Measurements from ENCODE around the gene HJV.
A peak's percentile ranks its signal among the peaks of the same experiment; 100 is the strongest.
"Not testable (repeated sequence)": the region's sequence is repeated elsewhere in the genome, so short reads cannot be mapped to it uniquely, and the experiment has no call there.

Gene HJV, protein sequence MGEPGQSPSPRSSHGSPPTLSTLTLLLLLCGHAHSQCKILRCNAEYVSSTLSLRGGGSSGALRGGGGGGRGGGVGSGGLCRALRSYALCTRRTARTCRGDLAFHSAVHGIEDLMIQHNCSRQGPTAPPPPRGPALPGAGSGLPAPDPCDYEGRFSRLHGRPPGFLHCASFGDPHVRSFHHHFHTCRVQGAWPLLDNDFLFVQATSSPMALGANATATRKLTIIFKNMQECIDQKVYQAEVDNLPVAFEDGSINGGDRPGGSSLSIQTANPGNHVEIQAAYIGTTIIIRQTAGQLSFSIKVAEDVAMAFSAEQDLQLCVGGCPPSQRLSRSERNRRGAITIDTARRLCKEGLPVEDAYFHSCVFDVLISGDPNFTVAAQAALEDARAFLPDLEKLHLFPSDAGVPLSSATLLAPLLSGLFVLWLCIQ

DNA sequence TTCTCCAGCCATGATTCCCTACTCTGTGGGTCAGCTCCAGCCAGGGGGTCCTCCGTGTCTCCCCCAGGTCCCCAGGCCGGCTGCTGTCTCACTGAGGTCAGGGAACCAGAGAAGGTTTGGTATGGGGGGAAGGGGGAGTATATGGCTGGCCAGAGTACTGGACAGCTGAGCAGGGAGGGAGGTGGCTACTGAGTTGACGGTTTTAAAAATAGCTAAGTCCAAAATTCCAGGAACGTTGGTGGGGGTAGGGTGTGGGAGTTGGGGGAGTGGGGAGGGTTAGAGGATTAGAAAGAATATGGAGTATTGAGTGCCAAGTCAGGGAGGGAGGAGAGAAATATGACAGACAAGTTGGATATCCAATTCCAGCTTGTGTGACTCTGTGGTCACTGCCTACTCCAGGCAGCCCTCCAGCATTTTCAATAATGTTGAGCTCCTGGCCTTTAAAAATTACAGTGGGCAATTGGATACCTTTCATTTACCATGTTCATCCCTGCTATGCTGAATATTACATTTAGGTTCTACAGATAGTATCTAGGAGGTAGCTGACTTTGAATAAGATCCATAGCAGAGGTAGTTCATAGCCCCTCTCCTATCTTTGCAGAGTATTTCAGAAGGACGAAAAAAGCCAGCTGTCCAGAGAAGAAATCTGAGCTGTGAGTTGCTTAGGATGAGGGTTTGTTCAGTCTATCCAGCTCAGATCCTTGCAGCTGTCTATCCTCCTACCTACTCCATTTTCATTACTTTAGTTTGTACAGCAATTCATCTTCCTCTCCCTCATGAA, at the start of gene HJV:
HJV (minus strand) TSS at position 114 of the 781 bp plus-strand sequence. CDS start 1,504 bp downstream, outside the sequence.
- DNase-seq: no peak

DNA sequence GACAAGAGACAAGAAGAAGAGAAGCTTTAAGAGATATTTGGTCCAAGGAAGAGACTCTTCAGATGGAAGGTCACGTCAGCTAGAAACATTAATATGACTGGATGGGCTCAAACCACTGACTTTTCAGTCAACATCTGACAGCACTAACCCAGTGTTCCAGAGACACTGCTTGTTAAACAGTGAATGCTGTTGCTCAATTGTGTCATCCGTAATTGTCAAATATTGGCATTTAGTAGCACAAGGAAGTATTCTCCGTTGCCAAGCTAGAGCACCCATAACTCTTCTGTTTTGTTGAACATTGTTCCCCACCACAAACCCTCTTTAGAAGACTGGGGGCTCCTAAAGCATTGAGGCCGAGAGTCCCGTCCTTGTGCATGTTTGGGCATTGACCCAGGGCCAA, 37.6 kb upstream of the HJV start:
- not testable (repeated sequence) for DNase-seq

DNA sequence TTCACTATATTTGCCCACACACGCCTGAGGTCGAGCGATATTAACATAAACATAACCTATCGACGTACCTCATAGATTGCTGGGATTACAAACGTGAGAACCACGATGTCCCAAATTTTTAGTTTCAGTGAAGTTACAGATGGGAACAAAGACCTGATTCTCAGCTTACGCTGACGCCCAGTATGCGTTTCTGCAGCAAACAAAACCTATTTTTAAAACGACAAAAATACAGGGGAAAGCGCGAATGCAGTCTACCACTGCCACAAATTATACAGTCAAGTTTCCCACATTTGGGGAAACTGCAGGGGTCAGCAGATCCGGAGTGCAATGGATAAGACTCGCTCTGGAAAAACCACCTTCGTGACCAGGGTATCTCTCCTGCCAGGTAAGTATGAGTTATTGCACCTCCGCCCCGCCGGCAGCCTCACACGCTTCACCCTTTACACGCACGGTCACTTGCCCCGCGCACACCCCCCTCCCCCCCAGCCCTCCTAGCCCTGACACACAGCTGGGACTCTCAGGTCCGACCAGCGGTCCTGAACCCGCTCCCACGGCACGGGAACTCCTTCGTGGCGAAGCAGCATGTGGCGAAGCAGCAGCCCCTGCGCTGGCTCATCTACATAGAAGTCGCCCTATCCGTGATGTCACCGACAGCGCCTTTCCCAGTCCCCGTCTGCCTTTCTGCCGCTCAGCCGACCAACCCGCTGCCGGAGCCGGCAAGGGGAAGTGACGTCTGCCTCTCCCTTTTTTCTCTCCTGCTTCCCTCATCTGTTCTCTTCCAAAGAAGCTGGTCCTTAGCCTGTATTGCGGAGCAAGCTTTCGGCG, 30.5 kb upstream of the HJV start:
- peak; percentile 93 to 94 for DNase-seq

DNA sequence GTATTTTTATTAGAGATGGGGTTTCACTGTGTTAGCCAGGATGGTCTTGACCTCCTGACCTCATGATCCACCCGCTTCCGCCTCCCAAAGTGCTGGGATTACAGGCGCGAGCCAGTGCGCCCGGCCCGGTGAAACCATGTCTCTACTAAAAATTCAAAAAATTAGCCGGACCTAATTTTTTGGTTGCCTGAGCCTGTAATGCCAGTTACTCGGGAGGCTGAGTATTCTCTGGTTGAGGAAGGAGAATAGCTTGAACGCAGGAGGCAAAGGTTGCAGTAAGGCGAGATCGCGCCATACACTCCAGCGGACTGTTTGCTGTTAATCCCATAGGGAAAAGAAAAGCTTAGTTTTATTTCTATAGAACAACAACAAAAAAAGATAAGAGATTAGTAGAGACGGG, 29.9 kb upstream of the HJV start:
- no peak for DNase-seq

DNA sequence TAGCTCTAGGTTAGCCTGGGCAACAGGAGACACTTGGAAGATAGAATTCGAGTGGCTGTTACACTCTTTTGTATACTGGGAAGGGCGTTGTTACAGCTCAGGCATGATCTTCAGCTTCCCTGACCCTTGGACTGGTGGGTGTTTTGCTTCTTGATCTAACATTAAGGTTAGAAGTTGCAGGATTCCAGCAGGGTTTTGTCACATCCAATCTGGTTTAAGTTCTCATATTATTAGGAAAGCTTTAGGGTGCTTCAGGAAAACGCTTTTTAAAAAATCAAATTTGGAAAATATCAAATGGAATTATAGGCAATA, 29.1 kb upstream of the HJV start:
- DNase-seq: not testable (repeated sequence)

DNA sequence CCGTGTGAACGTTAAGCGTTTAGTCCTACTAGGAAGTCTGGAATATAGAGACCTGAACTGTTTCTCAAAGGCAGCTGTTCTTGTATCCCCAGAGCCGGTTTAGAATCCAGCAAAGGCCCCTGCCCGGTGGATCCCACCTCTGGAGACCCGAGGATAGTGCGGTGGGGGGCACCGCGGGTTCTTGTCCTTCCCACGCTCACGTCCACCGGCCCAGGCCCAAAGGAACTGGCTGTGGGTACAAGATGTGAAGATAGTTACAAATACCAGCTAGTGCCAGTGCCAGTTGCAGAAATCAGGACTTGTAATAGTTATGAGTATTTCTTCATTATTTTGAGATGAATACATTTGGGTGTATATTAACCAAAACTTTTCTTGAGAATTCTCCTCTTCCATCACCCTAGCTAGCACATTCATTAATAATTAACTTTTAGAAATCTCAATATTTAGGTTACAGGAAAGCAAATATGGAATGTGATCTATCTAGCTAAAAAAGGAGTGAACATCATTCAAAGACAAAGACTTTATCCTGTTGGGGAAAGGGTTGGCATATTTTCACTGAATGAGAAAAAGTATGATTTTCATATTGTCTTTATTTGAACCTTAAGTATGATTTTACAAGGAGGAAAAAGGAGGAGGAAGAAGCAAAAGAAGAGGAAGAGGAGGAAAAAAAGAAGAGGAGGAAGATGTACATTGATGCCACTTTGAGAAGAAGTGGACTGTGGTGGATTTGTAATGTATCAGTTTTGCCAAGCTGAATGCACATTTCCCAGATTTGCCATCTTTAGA, 28.5 kb upstream of the HJV start:
- not testable (repeated sequence) for DNase-seq

DNA sequence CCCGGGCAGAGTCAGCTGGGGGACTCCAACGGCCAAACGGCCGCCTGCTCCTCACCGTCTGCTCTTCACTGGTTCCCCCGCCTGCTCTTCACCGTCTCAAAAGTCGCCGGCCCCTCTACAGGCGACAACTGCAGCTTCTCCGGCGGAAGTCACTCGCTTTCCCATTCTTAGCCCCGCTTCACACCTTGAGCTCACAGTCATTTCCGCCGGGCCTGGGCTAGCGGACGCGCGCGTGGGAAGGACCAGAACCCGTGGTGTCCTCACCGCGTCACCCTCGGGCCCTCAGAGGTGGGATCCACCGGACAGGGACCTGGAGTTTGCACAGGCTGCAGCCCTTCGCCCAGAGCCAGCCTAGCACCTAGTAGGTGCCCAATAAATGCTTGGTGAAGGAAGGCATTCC, 27.9 kb upstream of the HJV start:
- DNase-seq: no peak

DNA sequence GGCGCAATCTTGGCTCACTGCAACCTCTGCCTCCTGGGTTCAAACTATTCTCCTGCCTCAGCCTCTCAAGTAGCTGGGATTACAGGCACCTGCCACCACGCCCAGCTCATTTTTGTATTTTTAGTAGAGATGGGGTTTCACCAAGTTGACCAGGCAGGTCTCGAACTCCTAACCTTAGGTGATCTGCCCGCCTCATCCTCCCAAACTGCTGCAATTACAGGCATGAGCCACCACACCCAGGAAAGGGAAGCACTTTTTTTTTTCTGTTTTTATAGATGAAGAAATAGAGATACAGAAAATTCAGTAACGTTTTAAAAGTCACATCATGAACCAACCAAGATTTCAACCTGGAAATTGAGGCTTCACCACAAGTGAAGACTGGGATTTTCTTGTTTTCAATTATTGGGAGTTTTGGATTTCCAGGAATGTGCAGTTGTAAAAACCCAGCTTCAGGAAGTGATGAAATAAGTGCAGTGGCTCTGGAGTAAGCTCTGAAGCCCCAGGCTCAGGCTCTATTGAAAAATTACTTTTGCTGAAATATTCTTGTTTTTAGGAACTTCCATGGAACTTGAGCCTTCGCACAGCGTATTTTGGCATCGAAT, 27.1 kb upstream of the HJV start:
- peak; percentile 46 to 55 for DNase-seq

DNA sequence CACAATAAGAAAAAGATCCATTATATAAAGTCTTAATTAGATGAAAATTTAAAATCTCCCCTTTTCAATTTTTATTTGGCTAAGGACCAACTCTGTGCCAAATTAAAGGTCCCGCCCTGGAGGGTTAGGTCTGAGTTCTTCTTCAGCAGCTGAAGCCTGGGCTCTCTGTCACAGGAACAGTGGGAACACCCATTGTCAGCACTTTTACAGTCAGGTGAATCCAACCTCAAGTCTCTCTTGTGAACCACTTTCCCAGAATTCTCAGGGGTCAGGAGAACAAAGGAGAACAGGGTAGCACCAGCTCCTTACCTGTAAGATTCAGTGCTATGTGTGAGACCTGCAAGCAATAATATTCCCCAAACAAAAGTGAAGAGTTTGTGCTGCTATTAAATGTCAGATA, 25.1 kb upstream of the HJV start:
- DNase-seq: no peak

DNA sequence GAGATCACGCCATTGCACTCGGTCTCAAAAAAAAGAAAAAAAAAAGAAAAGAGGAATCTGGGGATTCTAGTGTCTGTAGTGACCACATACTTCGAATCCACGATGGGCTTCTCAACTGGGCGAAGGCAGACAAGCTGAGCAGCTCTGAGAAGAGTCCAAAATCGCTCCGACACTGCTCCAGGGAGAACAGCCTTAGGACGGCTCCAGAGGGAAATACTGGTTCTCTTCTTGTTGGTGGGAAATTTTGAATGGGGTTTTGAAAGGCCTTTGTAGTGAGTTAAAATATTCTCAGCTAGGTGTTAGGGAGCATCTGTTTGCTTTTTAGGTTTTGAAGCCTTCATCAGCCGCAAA, 18.3 kb upstream of the HJV start:
- no peak for DNase-seq

DNA sequence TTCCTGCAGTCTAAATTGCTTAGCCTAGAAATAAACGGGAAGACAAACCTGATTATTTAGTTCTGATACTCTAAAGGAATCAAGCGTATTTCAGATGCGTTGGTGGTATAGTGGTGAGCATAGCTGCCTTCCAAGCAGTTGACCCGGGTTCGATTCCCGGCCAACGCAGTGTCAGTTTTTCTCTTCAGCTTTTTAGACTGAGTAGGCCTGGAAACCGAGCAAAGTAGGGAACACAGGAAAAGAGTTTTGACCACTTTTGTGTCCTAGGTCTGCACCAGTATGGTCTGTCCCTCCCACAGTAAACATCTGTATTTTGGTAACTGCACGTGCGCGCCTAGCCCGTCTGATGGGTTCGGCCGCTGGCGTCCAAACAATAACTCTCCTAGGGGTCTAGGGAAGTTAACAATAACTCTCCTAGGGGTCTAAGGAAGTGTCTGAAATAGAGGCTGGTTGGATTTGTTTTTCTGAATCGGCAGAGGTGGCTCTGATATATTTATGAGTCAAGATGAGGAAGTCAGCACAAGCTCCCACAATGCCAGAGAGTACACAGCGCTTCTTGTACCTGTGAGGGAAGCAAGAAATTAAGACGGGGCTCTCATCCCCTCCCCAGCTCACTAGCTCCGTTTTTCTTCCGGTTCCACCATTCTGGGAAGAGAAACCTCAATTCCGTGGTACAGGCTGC, 15.6 kb upstream of the HJV start:
- peak; percentile 79 to 95 for DNase-seq

DNA sequence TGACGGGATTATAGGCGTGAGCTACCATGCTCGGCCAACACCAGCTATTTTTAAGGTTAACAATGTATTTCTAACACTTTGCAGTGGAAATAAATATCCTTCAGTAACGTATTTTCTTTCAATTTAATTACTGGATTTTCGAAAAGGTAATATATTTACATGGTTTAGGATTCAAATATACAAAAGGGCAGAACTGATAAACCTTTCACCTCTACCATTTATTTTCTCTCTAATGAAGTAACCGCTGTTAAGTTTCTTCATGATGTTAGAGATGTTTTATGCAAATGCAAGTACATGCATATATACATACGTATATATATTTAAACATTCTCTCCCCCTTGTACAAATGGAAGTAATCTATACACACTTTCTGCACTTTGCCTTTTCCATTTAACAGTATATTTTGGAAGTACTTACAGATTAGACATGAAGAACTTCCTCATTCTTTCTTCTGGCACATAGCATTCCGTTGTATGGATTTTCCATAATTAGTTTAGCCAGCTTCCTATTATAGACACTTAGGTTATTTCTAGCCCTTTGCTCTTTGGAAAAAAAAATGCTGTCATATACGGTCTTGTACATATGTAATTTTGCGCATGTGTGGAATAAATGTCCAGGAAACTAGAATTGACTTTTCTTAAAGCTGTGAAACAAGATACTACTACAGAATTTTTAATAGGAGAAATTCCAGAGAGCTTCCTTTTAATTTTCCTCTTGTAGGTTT, 14.9 kb upstream of the HJV start:
- DNase-seq: peak in 1 of 2 donors; percentile 85

DNA sequence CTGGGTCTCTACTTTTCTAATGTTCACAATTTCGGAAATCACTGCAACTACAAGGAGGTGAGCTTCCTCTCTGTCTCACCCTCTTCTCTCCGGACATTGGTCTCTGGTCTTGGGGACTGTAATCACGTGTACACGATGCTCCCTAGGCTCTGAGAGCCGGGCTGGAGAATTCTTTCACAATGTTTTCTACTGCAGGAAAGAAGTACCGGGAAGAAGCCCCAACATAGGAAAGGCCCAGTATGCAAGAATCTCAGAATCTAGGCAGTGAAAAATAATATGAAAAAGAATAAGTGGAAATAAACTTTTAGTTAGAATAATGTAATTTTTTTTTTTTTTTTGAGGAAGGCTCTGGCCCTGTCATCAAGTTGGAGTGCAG, 13.5 kb upstream of the HJV start:
- DNase-seq: peak; percentile 32 to 36

DNA sequence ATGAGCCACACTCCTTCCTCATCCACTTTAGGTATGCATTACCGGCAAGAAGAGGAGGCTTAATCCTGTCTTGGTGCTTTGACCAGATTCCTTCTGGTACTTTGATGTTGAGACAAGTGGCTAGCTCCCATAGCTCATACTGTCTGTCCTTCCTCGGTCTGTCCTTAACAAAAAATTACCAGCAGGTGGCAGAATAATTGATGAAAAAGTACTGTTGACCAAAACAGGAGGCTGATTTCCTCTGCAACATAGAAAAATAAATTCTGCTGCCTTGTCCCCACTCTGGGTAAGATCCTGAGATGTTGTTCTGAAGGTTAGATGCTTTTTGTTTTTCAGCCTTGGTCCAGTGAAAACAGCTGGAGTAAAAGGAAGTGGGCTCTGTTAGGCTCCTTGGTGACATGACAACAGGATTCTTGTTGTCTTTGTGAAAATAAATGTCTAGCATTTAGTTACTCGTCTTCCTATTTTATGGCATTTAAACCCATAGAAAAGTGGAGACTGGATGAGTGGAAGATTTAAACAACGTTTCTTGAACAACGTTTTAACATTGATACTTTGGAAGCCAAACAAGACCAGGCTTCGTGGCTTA, 11.2 kb upstream of the HJV start:
- DNase-seq: peak; percentile 45 to 80

DNA sequence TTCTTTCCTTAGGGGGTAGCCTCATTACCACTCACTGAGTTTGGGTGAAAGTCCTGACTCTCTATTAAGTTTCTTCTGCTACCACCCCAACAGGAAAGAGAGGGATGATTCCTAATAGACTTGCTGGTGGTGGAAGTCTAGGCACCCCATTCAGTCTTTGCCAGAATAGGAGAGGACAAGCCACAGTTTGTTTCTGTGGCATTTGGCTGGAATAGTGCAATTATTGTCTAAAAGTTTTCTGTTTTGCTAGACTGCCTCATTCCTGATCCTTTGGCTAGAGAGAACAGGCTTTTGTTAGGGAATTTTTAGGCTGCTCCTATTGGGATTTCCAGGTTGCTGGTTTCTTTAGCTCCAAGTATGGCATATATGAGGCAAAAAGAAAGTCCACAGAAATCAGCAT, 9.9 kb upstream of the HJV start:
- DNase-seq: no peak

DNA sequence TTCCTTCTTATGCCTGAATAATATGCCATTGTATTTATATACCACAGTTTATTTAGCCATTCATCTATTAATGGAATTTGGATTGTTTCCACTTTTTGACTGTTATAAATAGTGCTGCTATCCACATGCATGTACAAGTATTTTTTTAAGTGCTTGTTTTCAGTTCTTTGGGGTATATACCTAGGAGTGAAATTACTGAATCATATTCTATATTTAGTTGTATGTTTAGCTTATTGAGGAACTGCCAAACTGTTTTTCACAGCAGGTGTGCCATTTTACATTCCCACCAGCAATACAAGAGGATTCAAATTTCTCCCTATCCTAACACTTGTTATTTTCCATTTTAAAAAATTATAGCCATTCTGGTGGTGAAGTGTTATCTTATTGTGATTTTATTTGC, 7.6 kb upstream of the HJV start:
- DNase-seq: no peak

DNA sequence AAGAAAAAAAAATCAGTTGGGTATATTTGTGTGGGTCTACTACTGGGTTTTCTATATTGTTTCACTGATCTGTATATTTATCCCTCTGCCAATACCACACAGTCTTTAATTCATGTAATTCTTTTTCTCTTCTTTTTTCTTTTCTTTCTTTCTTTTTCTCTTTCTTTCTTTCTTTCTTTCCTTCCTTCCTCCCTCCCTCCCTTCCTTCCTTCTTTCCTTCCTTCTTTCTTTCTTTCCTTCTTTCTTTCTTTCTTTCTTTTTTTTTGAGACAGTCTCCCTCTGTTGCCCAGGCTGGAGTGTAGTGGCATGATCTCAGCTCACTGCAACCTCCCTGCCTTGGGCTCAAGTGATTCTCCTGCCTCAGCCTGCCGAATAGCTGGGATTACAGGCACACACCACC, 5.1 kb upstream of the HJV start:
- not testable (repeated sequence) for DNase-seq

DNA sequence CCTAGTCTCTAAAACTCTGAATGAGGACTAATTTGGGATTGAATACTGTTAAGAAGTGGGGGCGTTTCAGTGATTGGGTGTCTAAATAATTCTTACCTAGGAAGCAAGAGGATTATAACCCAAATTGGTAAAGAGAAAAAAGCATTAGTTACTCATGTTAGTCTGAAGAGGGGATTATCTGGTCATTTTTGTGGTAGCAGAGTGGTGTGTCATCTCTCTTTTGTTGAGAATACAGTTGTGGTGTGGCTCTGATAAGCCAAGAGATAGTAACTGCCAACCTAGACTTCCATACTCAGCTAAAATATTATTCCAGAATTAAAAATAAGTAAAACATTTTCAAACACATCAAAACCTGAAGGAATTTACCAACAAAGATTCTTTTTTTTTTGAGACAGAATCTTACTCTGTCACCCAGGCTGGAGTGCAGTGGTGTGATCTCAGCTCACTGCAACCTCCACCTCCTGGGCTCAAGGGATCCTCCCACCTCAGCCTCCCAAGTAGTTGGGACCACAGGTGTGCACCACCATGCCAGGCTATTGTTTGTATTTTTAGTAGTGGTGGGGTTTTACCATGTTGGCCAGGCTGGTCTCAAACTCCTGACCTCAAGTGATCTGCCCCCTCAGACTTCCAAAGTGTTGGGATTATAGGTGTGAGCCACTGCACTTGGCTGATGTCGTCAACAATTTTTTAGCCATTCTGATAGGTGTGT, 4.4 kb upstream of the HJV start:
- not testable (repeated sequence) for DNase-seq

DNA sequence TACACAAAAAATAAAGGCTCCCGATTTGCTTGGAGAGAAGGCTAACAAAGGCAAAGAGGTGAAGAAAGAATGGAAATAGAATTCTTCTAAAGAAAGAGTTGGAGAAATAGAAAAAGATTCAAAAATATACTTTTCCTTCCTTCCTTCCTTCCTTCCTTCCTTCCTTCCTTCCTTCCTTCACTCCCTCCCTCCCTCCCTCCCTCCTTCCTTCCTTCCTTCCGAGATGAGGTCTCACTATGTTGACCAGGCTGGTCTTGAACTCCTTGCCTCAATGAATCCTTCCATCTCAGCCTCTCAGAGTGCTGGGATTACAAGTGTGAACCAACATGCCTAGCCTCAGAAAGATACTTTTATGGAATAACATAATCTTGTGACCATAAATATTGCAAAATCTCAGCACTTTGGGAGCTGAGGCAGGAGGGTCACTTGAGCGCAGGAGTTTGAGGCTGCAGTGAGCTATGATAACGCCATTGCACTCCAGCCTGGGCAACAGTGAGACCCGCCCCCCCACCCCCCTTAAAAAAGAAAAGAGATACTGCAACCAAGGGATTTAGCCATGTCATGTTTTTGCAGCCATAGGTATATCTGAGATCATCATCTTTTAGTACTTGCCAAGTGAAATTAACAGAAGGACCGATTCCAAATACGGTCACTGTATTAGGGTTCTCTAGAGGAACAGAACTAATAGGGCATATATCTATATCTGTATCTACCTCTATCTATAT, 1.0 kb upstream of the HJV start:
- no peak for DNase-seq
